K562 (cell line): ENCODE measurements around the gene RETSAT. TPM values are rescaled to one million over a fixed set of nuclear protein-coding genes. Genes with fewer than 3 reads are reported as not detected.
A peak's percentile ranks its signal among the peaks of the same experiment; 100 is the strongest.
"Not testable (repeated sequence)": the region's sequence is repeated elsewhere in the genome, so short reads cannot be mapped to it uniquely, and the experiment has no call there.

ENCODE experiments used
- ATAC-seq: fragments of 200-7000 bp; cut with Tn5 transposase; 3 replicates; pipeline ENCODE4 v1.9.1; 2020; ENCODE audit warnings: moderate library complexity
- BruUV-seq: library from RNA; stranded (reverse); fragments of 400-500 nt; replicated peaks from 2 replicates; lab custom pipeline; 2021; lab: Mats Ljungman, UMichigan
- CTCF ChIA-PET: fragments of 300-600 bp; formaldehyde crosslinking; extraction: SDS; loops from one replicate; lab custom pipeline; 2021; ENCODE audit warnings: low intra/inter-chr PET ratio; lab: Yijun Ruan, JAX
- POLR2A ChIA-PET: fragments of 300-600, 350-650 bp; sonication (Branson Sonifier 250); formaldehyde crosslinking; extraction: SDS; loops from one replicate; lab custom pipeline; 2021; ENCODE audit warnings: antibody characterized with exemption, inconsistent platforms; lab: Yijun Ruan, JAX
- DNase-seq, 4 experiments: peaks; one replicate each; pipeline versions ENCODE4 v3.0.0 to v3.0.0-alpha.2; 2011 to 2018; ENCODE audit warnings: low spot score in 3 of 4, mixed read lengths in 3 of 4; ENCODE audit errors: extremely low read depth in 1 of 4
- FAIRE-seq: peaks from 2 replicates; lab custom pipeline; 2011; peaks lifted over from hg19 to GRCh38; lab: Jason Lieb, UNC
- H2AFZ ChIP-seq: 2 replicates; pipeline ENCODE4 v1.6.0; 2011; ENCODE audit warnings: low read depth, low read length, control low read depth, inconsistent platforms
- H3K27ac ChIP-seq: fragments of 200-600 bp; 3 replicates; pipeline ENCODE4 v1.8.0; 2011; ENCODE audit warnings: low read depth, mild to moderate bottlenecking, control low read depth, inconsistent platforms, low read length, moderate library complexity, mixed read lengths; ENCODE audit errors: extremely low read depth
- H3K27me3 ChIP-seq, 2 experiments: fragments of 300-600 bp in 1 of 2; 2 replicates in 1 of 2; 3 replicates in 1 of 2; pipeline versions ENCODE4 v1.6.0 to v1.8.0; 2011; ENCODE audit warnings: inconsistent platforms in 2 of 2, low read length in 2 of 2, mild to moderate bottlenecking in 1 of 2, mixed read lengths in 1 of 2, moderate library complexity in 1 of 2; ENCODE audit not compliant: control insufficient read depth in 2 of 2, insufficient read depth in 2 of 2
- H3K36me3 ChIP-seq: fragments of 300-600 bp; 3 replicates; pipeline ENCODE4 v1.8.0; 2011; ENCODE audit warnings: mild to moderate bottlenecking, low read length, inconsistent platforms; ENCODE audit not compliant: control insufficient read depth, insufficient read depth
- H3K4me1 ChIP-seq, 2 experiments: fragments of 200-600 bp in 1 of 2; replicated peaks in 1 of 2; 2 replicates in 1 of 2; 3 replicates in 1 of 2; pipeline versions ENCODE4 v1.5.1 to v1.8.0; 2011; ENCODE audit warnings: inconsistent platforms in 2 of 2, low read length in 2 of 2, mild to moderate bottlenecking in 1 of 2, mixed read lengths in 1 of 2, moderate library complexity in 1 of 2; ENCODE audit not compliant: control insufficient read depth in 2 of 2, insufficient read depth in 2 of 2
- H3K4me2 ChIP-seq: 2 replicates; pipeline ENCODE4 v1.6.1; 2011; ENCODE audit warnings: low read length, control low read depth, inconsistent platforms, mixed read lengths; ENCODE audit not compliant: insufficient read depth
- H3K4me3 ChIP-seq: fragments of 200-600 bp; sonication (generic), shearing (Covaris generic); 2 replicates; pipeline ENCODE4 v1.5.1; 2016; ENCODE audit warnings: control low read depth, inconsistent platforms
- H3K79me2 ChIP-seq: fragments of 200-600 bp; 3 replicates; pipeline ENCODE4 v1.8.0; 2011; ENCODE audit warnings: low read length, inconsistent platforms; ENCODE audit not compliant: control insufficient read depth, insufficient read depth
- H3K9ac ChIP-seq, 2 experiments: 2 replicates each; pipeline versions ENCODE4 v1.6.0 to v1.6.1; 2011; ENCODE audit warnings: low read depth in 2 of 2, low read length in 2 of 2, control low read depth in 1 of 2, inconsistent platforms in 1 of 2, mild to moderate bottlenecking in 1 of 2, mixed read lengths in 1 of 2; ENCODE audit not compliant: insufficient read depth in 1 of 2
- H3K9me1 ChIP-seq: one replicate; pipeline ENCODE4 v1.6.0; 2011; ENCODE audit warnings: inconsistent platforms, mild to moderate bottlenecking, low read length, moderate library complexity; ENCODE audit not compliant: control insufficient read depth, insufficient read depth
- H3K9me3 ChIP-seq: replicated peaks from 2 replicates; pipeline ENCODE4 v1.5.1; 2011; ENCODE audit warnings: low read depth, low read length, inconsistent platforms; ENCODE audit not compliant: control insufficient read depth, insufficient read depth
- H4K20me1 ChIP-seq: replicated peaks from 2 replicates; pipeline ENCODE4 v1.6.1; 2011; ENCODE audit warnings: low read length, inconsistent platforms, mixed read lengths; ENCODE audit not compliant: control insufficient read depth, insufficient read depth
- CBFA2T3 ChIP-seq: fragments of 450-650 bp; IDR thresholded peaks from 2 replicates; pipeline ENCODE4 v1.6.1; 2017
- POLR2AphosphoS2 ChIP-seq: IDR thresholded peaks from 2 replicates; pipeline ENCODE4 v1.6.1; 2012; ENCODE audit warnings: low read length, improper control_type of control experiment
- POLR2G ChIP-seq: fragments of 200-400 bp; formaldehyde crosslinking; IDR thresholded peaks from 2 replicates; pipeline ENCODE4 v1.6.1; 2017; ENCODE audit warnings: low read depth, mild to moderate bottlenecking, antibody characterized with exemption, low read length, moderate library complexity
- RBFOX2 ChIP-seq: fragments of 200-400 bp; formaldehyde crosslinking; IDR thresholded peaks from 2 replicates; pipeline ENCODE4 v1.6.1; 2017; ENCODE audit warnings: low read depth, mild to moderate bottlenecking, low read length, moderate library complexity
- SRF ChIP-seq, 2 experiments: fragments of 250-450, 450-650 bp in 1 of 2; sonication (Bioruptor Pico) in 1 of 2; sonication (generic) in 1 of 2; formaldehyde crosslinking; IDR thresholded peaks; 2 replicates each; pipeline versions ENCODE4 v1.5.0 to v1.5.1; 2020 to 2022; ENCODE audit warnings: mild to moderate bottlenecking in 1 of 2, missing genetic modification reagents in 1 of 2
- ZBTB26 ChIP-seq: fragments of 450-650 bp; formaldehyde crosslinking; IDR thresholded peaks from 2 replicates; pipeline ENCODE4 v1.4.0; 2022; ENCODE audit warnings: missing genetic modification characterization
- WGBS: fragments of 100-300 bp; shearing (Covaris generic); methylation state at CpG from one replicate; pipeline ENCODE4 v1.1.6; 2016; ENCODE audit warnings: low coverage, mixed read lengths; ENCODE audit not compliant: insufficient coverage; ENCODE audit errors: missing lambda C conversion rate; 5-methylcytosine and 5-hydroxymethylcytosine counted together
- in situ Hi-C: fragments of 300-500 bp; cut with MboI; formaldehyde crosslinking; loops from 4 replicates; pipeline ENCODE4 v1.15.0; 2018; ENCODE audit warnings: inconsistent platforms, mixed read lengths
- intact Hi-C: fragments of 100-400 bp; cut with micrococcal nuclease; formaldehyde crosslinking; loops from 2 replicates; pipeline ENCODE4 v1.14.2; 2022
- polyA plus RNA-seq, 8 experiments: library from polyadenylated mRNA; depleted of rRNA in 4 of 8; stranded (reverse) in 5 of 8; unstranded in 3 of 8; fragments of >200 nt; fragmentation: Nextera tagmentation in 2 of 8; fragmentation: Illumina TruSeq in 1 of 8; extraction: Ambion mirVana in 2 of 8; extraction: Trizol in 1 of 8; gene quantifications; 2 replicates each; pipeline versions ENCODE4 v1.2.1 to v1.2.3, GENCODE V29; 2011 to 2014; ENCODE audit warnings: inconsistent platforms in 1 of 8, missing spikeins in 1 of 8
- total RNA-seq, 7 experiments: library from RNA; depleted of rRNA in 6 of 7; stranded (reverse); fragments of >200 nt in 6 of 7; fragmentation: Illumina TruSeq in 2 of 7; extraction: Trizol in 2 of 7; gene quantifications; 2 replicates each; pipeline versions ENCODE4 v1.2.1 to v1.2.3, GENCODE V29; 2011 to 2021; ENCODE audit warnings: low replicate concordance in 1 of 7

RETSAT gene
- total and polyA plus RNA-seq, 9 of the 15 experiments (the other 6 are each of a cell fraction or from before 2014, with no cell fraction given), result 1.9 to 21.6 (median 16.5) TPM

GRCh38 chr2:85315921-85316320, 38.4 kb downstream of the RETSAT start:
- H3K9me1 ChIP-seq, H2AFZ ChIP-seq, BruUV-seq, FAIRE-seq, DNase-seq, in situ Hi-C loops, H3K27ac ChIP-seq, H3K9ac ChIP-seq, H3K4me1 ChIP-seq, CTCF ChIA-PET, H3K4me2 ChIP-seq, H3K27me3 ChIP-seq, H3K4me3 ChIP-seq, intact Hi-C loops, H3K9me3 ChIP-seq, H4K20me1 ChIP-seq, POLR2A ChIA-PET: not testable (repeated sequence)
- peak; percentile 8; the same call in 2 of the 3 replicates for ATAC-seq
- Histone ChIP-seq H3K36me3 (peaks cover 47% of the 10 kb centered on the region), H3K79me2 (peaks cover 10% of the 10 kb centered on the region; the same call in 2 of the 3 replicates)
- TF ChIP-seq RBFOX2 (peak; percentile 51; the same call in 1 of the 2 replicates), POLR2G (peak; percentile 49)
- WGBS, result 74% methylated on average over 3 of the region's 5 CpGs

- intact Hi-C loops (no loop called here), in situ Hi-C loops (no loop called here)
- Histone ChIP-seq H3K27ac (no peak overlapping the region), H3K4me3 (no peak overlapping the region), H3K4me2 (no peak overlapping the region), H3K9me1 (peaks cover 2% of the 10 kb centered on the region), H4K20me1 (peaks cover 6% of the 10 kb centered on the region), H3K9ac (0 out of 4 replicates have a peak overlapping the region, but pooled peaks of 1 of the 2 experiments have one; percentile 19), H3K36me3 (peaks cover 36% of the 10 kb centered on the region), H3K79me2 (peaks cover 7% of the 10 kb centered on the region; the same call in 2 of the 3 replicates), H2AFZ (no peak overlapping the region), H3K27me3 (no peaks in the 10 kb centered on the region; a peak in 1 of 5 replicates), H3K4me1 (no peaks in the 10 kb centered on the region; a peak in 1 of 5 replicates), H3K9me3 (no peaks in the 10 kb centered on the region)
- no TSS peak for BruUV-seq
- peak; percentile 36 for ATAC-seq
- CTCF ChIA-PET, result no interaction called here
- no peak for FAIRE-seq
- POLR2A ChIA-PET, result interaction anchor here (0.6 to 1.4 kb wide), 2 partner anchors 11 kb away, joined by 3 to 5 read pairs; no protein-coding TSS in a partner anchor
- TF ChIP-seq SRF (CRISPR knock-in tag; IDR thresholded peaks at IDR 0.05) (no peak), POLR2AphosphoS2 (0 out of 2 replicates have a peak, but pooled peaks have one; percentile 7), CBFA2T3 (peak; percentile 40; the same call in 1 of the 2 replicates), ZBTB26 (CRISPR knock-in tag) (no peak), POLR2G (0 out of 2 replicates have a peak, but pooled peaks have one; percentile 33), RBFOX2 (0 out of 2 replicates have a peak, but pooled peaks have one; percentile 37)
- no peak for DNase-seq
- WGBS, result 66% methylated on average over 10 of the region's 10 CpGs
Observed at GRCh38 chr2:85314884-85315242, 39.5 kb downstream of the RETSAT start.
